SIG-M5 (cell line): ENCODE results near the gene HK2.

ENCODE experiments used
- DNase-seq: peaks from one replicate; lab custom pipeline; 2025; lab: John Stamatoyannopoulos, UW

Gene HK2

DNA sequence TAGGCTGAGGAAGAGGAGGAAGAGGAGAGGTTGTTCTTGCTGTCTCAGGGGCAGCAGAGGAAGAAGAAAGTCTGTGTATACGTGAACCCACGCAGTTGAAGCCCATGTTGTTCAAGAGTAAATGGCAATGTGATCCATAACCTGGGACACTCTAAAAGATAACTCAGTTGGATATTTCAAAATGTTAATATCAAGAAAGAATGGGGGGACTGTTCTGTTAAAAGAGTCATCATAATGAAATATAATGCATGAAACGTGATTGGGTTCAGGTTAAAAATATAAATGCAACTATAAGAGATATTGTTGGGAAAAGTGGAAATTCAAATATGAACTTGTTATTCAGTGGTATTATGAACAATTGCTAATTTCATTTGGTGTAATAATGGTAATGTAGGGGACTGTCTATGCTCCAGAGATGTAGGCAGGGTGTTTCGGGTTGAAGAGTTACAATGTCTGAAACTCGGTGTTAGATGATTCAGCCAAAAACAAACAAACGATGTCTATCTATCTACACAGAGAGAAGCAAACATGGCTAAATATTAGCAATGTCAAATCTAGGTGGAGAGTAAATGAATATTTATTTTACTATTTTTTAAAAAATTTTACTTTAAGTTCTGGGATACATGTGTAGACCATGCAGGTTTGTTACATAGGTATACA lies 103.4 kb downstream of the HK2 start:
- no peak for DNase-seq

DNA sequence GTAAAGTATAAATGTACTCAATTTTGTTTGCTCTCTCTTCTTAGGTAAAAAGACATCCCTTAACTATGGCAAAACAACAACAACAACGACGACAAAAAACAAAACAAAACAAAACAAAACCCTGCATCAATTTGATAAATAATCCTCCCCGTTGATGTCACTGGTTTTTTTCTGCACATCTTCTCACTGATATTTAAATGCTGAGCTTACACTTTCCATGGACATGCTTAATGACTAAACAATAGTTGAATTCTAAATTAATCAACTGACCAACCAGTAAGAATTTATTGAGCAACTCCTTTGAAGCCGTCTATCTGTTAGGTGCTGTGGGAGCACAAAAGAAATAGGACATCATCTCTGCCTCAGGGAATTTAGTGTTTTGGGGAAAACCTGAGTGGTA lies 104.3 kb downstream of the HK2 start:
- no peak for DNase-seq

DNA sequence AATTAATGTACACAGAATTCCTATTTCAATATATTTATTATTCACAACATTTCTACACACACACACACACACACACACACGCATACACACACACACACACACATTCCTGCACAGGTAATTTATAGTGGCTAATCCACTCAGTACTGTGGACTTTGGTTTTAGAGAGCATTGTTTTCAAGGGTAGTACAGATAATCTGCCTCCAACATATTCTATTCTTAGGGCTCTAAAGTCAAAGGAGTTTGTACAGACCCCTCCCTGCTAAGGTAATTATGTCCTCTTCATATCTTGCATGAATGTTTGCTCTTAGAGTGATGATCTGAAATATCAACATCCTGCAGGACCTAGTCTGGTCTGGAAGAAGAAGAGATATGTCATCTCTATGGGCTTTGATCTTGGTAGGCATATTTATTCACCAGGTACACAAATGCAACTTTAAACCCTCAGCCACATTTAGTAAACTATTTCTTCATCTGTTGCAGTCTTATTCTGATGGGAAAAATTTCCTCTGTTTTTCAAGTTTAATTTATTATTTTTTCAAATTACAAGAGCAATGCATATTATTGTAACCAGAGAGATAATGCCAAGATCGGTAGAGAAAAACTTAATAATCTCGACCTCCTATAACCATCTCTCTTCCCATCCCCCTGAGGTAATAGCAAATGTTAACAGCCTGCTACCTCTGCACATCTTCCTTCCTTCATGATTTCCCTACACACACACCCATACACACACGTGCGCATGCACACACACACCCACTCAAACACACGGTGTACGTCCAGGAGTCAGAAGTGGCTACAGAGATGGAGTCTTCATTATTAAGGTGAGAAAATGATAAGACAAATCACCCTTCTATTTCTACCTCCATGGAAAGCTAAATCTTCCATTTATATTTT lies 106.2 kb downstream of the HK2 start:
- DNase-seq, result no peak

DNA sequence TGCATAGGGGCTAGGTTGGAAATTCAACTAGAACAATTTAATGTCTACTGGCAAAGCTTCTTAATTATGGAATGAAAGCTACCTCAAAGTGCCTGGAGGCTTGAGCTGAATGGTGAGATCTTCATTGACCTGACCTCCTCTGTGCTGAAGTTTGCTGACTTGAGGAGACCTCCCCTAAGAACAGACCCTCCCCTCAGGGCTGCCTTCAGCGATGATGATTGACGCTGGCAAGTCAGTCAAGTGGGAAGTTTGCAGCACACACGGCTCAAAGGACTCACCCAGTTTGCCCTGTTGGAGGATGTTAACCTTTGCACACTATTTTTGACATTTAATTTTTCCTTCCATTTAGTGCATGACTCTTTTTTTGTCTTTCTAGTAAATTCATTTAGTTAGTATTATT lies 107.4 kb downstream of the HK2 start:
- DNase-seq, result no peak

DNA sequence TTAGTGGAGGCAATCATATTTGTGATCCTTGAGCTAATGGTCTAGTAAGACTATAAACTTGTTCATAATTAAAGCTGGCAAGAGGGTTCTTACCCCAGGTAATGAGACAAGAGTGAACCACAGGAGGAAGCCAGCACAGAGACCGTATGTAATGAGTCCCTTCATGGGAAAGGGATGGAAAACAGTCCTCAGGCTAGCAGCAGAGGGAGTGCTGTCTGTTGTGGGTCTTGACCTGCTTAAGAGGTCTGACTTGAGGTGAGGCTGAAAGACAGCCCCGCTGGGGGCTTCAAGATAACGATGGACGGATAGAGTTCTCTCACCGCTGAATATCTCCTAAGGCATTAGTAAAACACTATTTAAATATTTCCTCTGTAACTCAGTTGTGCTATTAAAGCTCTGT lies 108.3 kb downstream of the HK2 start:
- DNase-seq, result no peak
